Eye (tissue), 1 donor: Measurements from ENCODE around the gene ELP6.
"Not testable (repeated sequence)": the region's sequence is repeated elsewhere in the genome, so short reads cannot be mapped to it uniquely, and the experiment has no call there.

ENCODE experiments used
- DNase-seq: peaks from one replicate; pipeline ENCODE4 v3.0.0-alpha.2; 2015

ELP6 gene

DNA sequence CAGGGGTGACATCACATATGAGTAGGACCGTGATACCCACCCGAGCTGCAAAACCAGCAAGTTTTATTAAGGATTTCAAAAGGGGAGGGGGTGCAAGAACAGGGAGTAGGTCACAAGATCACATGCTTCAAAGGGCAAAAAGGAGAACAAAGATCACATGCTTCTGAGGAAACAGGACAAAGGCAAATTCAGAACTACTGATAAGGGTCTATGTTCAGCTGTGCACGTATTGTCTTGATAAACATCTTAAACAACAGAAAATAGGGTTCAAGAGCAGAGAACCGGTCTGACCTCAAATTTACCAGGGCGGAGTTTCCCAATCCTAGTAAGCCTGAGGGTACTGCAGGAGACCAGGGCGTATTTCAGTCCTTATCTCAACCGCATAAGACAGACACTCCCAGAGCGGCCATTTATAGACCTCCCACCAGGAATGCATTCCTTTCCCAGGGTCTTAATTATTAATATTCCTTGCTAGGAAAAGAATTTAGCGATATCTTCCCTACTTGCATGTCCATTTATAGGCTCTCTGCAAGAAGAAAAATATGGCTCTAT, 53.9 kb downstream of the ELP6 start:
- not testable (repeated sequence) for DNase-seq

DNA sequence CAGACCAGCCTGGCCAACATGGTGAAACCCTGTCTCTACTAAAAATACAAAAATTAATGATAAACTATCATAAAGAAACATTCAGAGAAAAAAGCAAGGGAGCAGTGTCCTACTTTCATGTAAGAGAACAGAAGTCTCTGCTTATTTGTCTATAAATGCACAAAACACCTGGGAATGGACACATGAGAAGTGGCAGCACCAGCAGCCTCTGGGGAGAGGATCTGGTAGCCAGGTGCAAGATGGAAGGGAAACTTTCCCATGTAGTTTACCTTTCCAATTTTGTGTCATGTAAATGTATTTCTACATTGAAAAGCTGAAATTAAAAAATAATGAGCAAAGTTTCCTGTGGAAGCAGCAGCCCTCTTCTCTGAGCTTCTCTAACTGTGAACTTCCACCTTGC, 56.5 kb downstream of the ELP6 start:
- DNase-seq: no peak

DNA sequence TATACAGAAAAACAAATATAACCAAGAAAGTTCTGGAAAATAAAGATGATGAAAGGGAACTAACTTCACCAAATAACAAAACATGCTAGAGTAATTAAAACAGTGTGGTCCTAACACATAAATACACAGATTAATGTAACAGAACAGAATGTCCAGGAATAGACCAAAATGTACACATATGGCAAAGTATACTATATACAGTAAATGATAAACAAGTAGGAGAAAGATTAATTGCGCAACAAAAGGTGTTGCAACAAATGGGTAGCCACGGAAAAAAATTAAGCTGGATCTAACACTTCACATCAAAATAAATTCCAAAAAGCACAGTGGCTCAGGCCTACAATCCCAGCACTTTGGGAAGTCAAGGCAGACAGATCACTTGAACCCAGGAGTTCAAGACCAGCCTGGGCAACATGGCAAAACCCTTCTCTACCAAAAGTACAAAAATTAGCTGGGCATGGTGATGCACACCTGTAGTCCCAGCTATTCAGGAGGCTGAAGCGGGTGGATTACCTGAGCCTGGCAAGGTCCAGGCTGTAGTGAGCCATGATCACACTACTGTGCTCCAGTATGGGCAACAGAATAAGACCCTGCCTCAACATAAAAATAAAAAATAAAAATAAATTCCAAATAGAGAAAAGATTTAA, 57.6 kb downstream of the ELP6 start:
- DNase-seq: no peak

DNA sequence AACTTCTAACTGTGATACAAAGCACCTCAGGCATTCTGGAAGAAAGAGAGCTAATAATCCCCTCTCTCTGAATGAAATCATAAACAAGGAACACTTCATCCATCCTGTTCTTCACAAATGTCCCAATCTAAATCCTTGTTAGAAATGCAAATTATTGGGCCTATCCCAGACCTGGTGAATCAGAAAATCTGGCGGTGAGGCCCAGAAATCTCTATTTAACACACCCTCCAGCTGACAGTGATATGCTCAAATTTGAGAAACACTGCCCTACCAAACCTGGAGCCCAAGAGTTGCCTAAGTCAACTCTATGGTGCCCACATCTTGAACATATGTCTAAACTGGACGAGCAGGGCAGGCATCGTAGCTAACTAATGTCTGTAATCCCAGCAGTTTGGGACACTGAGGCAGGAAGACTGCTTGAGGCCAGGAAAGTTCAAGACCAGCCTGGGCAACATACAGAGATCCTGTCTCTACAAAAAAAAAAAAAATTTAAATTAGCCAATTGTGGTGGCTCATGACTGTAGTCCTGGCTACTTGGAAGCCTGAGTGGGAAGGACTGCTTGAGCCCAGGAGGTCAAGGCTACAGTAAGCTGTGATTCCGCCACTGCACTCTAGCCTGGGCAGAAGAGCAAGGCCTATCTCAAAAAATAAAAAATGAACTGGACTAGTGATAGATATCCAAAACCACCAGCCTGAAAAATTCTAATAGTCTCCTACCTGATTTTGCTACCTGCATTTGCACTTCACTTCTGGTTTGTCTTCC, 60.9 kb downstream of the ELP6 start:
- no peak for DNase-seq
